K562 (cell line): Measurements from ENCODE around the gene GPC2. TPM values are rescaled to one million over a fixed set of nuclear protein-coding genes. Genes with fewer than 3 reads are reported as not detected.

Experiments
- CBX3 ChIP-seq, 2 experiments: IDR thresholded peaks; 1 replicate in 1 of 2; 2 replicates in 1 of 2; pipeline ENCODE4 v1.6.1; 2012; ENCODE audit warnings: inconsistent platforms in 2 of 2, low read length in 2 of 2, borderline replicate concordance in 1 of 2, control low read depth in 1 of 2
- CEBPB ChIP-seq: fragments of 450-650 bp; IDR thresholded peaks from 2 replicates; pipeline ENCODE4 v1.6.1; 2016; ENCODE audit warnings: missing genetic modification characterization, missing compliant biosample characterization
- CEBPZ ChIP-seq: fragments of 150-350 bp; IDR thresholded peaks from 2 replicates; pipeline ENCODE4 v1.6.1; 2014; ENCODE audit warnings: low read depth, mild to moderate bottlenecking, low read length, borderline replicate concordance
- CHCHD3 ChIP-seq: fragments of 250-450 bp; sonication (Bioruptor Pico); IDR thresholded peaks from 2 replicates; pipeline ENCODE4 v2.1.2; 2022; ENCODE audit warnings: mild to moderate bottlenecking
- CREB5 ChIP-seq: fragments of 250-450 bp; sonication (Bioruptor Pico); IDR thresholded peaks from 2 replicates; pipeline ENCODE4 v1.5.0; 2020; ENCODE audit warnings: mild to moderate bottlenecking
- HSF4 ChIP-seq: fragments of 250-450 bp; sonication (Bioruptor Pico); IDR thresholded peaks from 2 replicates; pipeline ENCODE4 v2.1.2; 2022; ENCODE audit warnings: mild to moderate bottlenecking, moderate library complexity, borderline replicate concordance
- MAFG ChIP-seq: fragments of 450-650 bp; conservative IDR thresholded peaks from 2 replicates; pipeline ENCODE4 v1.6.1; 2016; ENCODE audit warnings: missing genetic modification characterization, missing compliant biosample characterization
- MTA3 ChIP-seq: fragments of 450-650 bp; formaldehyde crosslinking; IDR thresholded peaks from 2 replicates; pipeline ENCODE4 v1.6.1; 2017; ENCODE audit warnings: mild to moderate bottlenecking, borderline replicate concordance
- PBX2 ChIP-seq, 2 experiments: IDR thresholded peaks in 1 of 2; conservative IDR thresholded peaks in 1 of 2; 2 replicates each; pipeline ENCODE4 v1.6.1; 2016; ENCODE audit warnings: low read depth in 2 of 2, mild to moderate bottlenecking in 1 of 2, missing compliant biosample characterization in 1 of 2, missing genetic modification characterization in 1 of 2, moderate library complexity in 1 of 2
- PPARD ChIP-seq: fragments of 250-450 bp; sonication (Bioruptor Pico); IDR thresholded peaks from 2 replicates; pipeline ENCODE4 v1.8.0; 2022; ENCODE audit warnings: inconsistent platforms, mild to moderate bottlenecking, moderate library complexity
- SOX6 ChIP-seq: fragments of 450-650 bp; IDR thresholded peaks from 2 replicates; pipeline ENCODE4 v1.6.1; 2014; ENCODE audit warnings: mild to moderate bottlenecking
- TAF7 ChIP-seq: fragments of 450-650 bp; IDR thresholded peaks from 2 replicates; pipeline ENCODE4 v1.6.1; 2016; ENCODE audit warnings: missing genetic modification characterization, missing compliant biosample characterization
- TRIM28 ChIP-seq: fragments of 450-650 bp; IDR thresholded peaks from 2 replicates; pipeline ENCODE4 v1.6.1; 2017
- ZHX1 ChIP-seq: fragments of 150-350 bp; conservative IDR thresholded peaks from 2 replicates; pipeline ENCODE4 v1.6.1; 2014; ENCODE audit warnings: low read length
- polyA plus RNA-seq, 8 experiments: library from polyadenylated mRNA; depleted of rRNA in 4 of 8; stranded (reverse) in 5 of 8; unstranded in 3 of 8; fragments of >200 nt; fragmentation: Nextera tagmentation in 2 of 8; fragmentation: Illumina TruSeq in 1 of 8; extraction: Ambion mirVana in 2 of 8; extraction: Trizol in 1 of 8; gene quantifications; 2 replicates each; pipeline versions ENCODE4 v1.2.1 to v1.2.3, GENCODE V29; 2011 to 2014; ENCODE audit warnings: inconsistent platforms in 1 of 8, missing spikeins in 1 of 8
- total RNA-seq, 7 experiments: library from RNA; depleted of rRNA in 6 of 7; stranded (reverse); fragments of >200 nt in 6 of 7; fragmentation: Illumina TruSeq in 2 of 7; extraction: Trizol in 2 of 7; gene quantifications; 2 replicates each; pipeline versions ENCODE4 v1.2.1 to v1.2.3, GENCODE V29; 2011 to 2021; ENCODE audit warnings: low replicate concordance in 1 of 7

The GPC2 gene
- total and polyA plus RNA-seq, 9 of the 15 experiments (the other 6 are each of a cell fraction or from before 2014, with no cell fraction given): 0.06 to 7.7 (median 1.4) TPM; not detected in 1

- TF ChIP-seq ZHX1: no peak
- TF ChIP-seq HSF4 (CRISPR knock-in tag): no peak
- TF ChIP-seq TRIM28: no peak
- TF ChIP-seq MTA3: peak; percentile 32; the same call in 1 of the 2 replicates
- TF ChIP-seq CHCHD3 (CRISPR knock-in tag): no peak
- TF ChIP-seq CEBPB: peak; percentile 77
- no peak for TF ChIP-seq CREB5 (CRISPR knock-in tag)
- peak; percentile 46; the same call in 1 of the 2 replicates for TF ChIP-seq SOX6
- TF ChIP-seq PBX2 (CRISPR knock-in tag; IDR thresholded peaks at IDR 0.05; ENCODE audit: low read depth): no peak
- TF ChIP-seq PBX2 (tag; conservative IDR thresholded peaks at IDR 0.05; ENCODE audit: low read depth): peak; percentile 44; the same call in 1 of the 2 replicates
- no peak for TF ChIP-seq TAF7
- no peak for TF ChIP-seq CBX3 (IDR thresholded peaks at IDR 0.05; ENCODE audit: borderline replicate concordance in 1 of 2, low read length in 2 of 2)
- TF ChIP-seq PPARD: no peak
- no peak for TF ChIP-seq CEBPZ
- no peak for TF ChIP-seq MAFG (tag)
Measured at GRCh38 chr7:100157334-100158228, 19.6 kb downstream of the GPC2 start (continued).
